GM12878 (cell line): ENCODE results near the gene CD63. TPM values are rescaled to one million over a fixed set of nuclear protein-coding genes. Genes with fewer than 3 reads are reported as not detected.

ENCODE experiments used
- ATAC-seq: fragments of 200-7000 bp; cut with Tn5 transposase; 3 replicates; pipeline ENCODE4 v1.9.1; 2020; ENCODE audit warnings: mild to moderate bottlenecking, moderate library complexity
- BruUV-seq: library from RNA; stranded (reverse); fragments of 400-500 nt; replicated peaks from 2 replicates; lab custom pipeline; 2021; lab: Mats Ljungman, UMichigan
- CTCF ChIA-PET: fragments of 300-600 bp; sonication (Branson Sonifier 250); formaldehyde crosslinking; extraction: SDS; loops from one replicate; lab custom pipeline; 2021; ENCODE audit warnings: inconsistent platforms; lab: Yijun Ruan, JAX
- POLR2A ChIA-PET: fragments of 350-600 bp; formaldehyde crosslinking; extraction: SDS; loops from one replicate; lab custom pipeline; 2021; ENCODE audit warnings: inconsistent platforms; lab: Charles Lee
- RAD21 ChIA-PET: fragments of 300-600 bp; sonication (Branson Sonifier 250); formaldehyde crosslinking; loops from one replicate; lab custom pipeline; 2023; ENCODE audit warnings: antibody characterized with exemption; ENCODE audit not compliant: unreplicated experiment; lab: Charles Lee
- SMC1A ChIA-PET: fragments of 300-600 bp; sonication (Branson Sonifier 250); formaldehyde crosslinking; loops from one replicate; lab custom pipeline; 2023; ENCODE audit not compliant: unreplicated experiment, uncharacterized antibody; lab: Charles Lee
- DNase-seq: peaks from one replicate; pipeline ENCODE4 v3.0.0-alpha.2; 2011; ENCODE audit warnings: low read depth, low spot score
- FAIRE-seq: peaks from 3 replicates; lab custom pipeline; 2011; peaks lifted over from hg19 to GRCh38; lab: Jason Lieb, UNC
- H2AFZ ChIP-seq: 2 replicates; pipeline ENCODE4 v1.6.0; 2011; ENCODE audit warnings: low read depth, low read length, control low read depth; ENCODE audit not compliant: control insufficient read depth
- H3K27ac ChIP-seq: 2 replicates; pipeline ENCODE4 v1.5.1; 2011; ENCODE audit warnings: control low read depth; ENCODE audit not compliant: control insufficient read depth, insufficient read depth
- H3K27me3 ChIP-seq, 2 experiments: replicated peaks in 1 of 2; 2 replicates each; pipeline versions ENCODE4 v1.6.0 to v1.6.1; 2011; ENCODE audit warnings: low read length in 1 of 2; ENCODE audit not compliant: control insufficient read depth in 2 of 2, insufficient read depth in 2 of 2
- H3K36me3 ChIP-seq, 2 experiments: 2 replicates each; pipeline ENCODE4 v1.5.1; 2011; ENCODE audit warnings: low read length in 1 of 2; ENCODE audit not compliant: control insufficient read depth in 2 of 2, insufficient read depth in 2 of 2
- H3K4me1 ChIP-seq: 2 replicates; pipeline ENCODE4 v1.6.1; 2011; ENCODE audit warnings: mild to moderate bottlenecking, low read length, moderate library complexity, mixed read lengths; ENCODE audit not compliant: control insufficient read depth, insufficient read depth
- H3K4me2 ChIP-seq: 2 replicates; pipeline ENCODE4 v1.6.0; 2011; ENCODE audit warnings: control low read depth; ENCODE audit not compliant: control insufficient read depth, insufficient read depth
- H3K4me3 ChIP-seq: fragments of 200-600 bp; sonication (generic); 2 replicates; pipeline ENCODE4 v1.5.1; 2016
- H3K79me2 ChIP-seq: 2 replicates; pipeline ENCODE4 v1.6.0; 2011; ENCODE audit warnings: low read length; ENCODE audit not compliant: control insufficient read depth, insufficient read depth
- H3K9ac ChIP-seq: 2 replicates; pipeline ENCODE4 v1.8.0; 2011; ENCODE audit warnings: low read length, control low read depth, mixed read lengths; ENCODE audit not compliant: control insufficient read depth, insufficient read depth
- H3K9me3 ChIP-seq: replicated peaks from 3 replicates; pipeline ENCODE4 v1.5.1; 2011; ENCODE audit warnings: mild to moderate bottlenecking, low read length; ENCODE audit not compliant: control insufficient read depth, insufficient read depth
- H4K20me1 ChIP-seq: 2 replicates; pipeline ENCODE4 v1.6.0; 2011; ENCODE audit not compliant: control insufficient read depth, insufficient read depth
- GABPA ChIP-seq: IDR thresholded peaks from 2 replicates; pipeline ENCODE4 v1.6.1; 2014; ENCODE audit warnings: antibody characterized with exemption, low read depth, mild to moderate bottlenecking, inconsistent platforms
- NR2C1 ChIP-seq: fragments of 450-650 bp; IDR thresholded peaks from 2 replicates; pipeline ENCODE4 v1.6.1; 2017; ENCODE audit warnings: antibody characterized with exemption, mild to moderate bottlenecking, moderate library complexity
- RUNX3 ChIP-seq: IDR thresholded peaks from 2 replicates; pipeline ENCODE4 v1.6.1; 2012; ENCODE audit warnings: low read length, inconsistent platforms
- SIX5 ChIP-seq: IDR thresholded peaks from 2 replicates; pipeline ENCODE4 v1.6.1; 2011; ENCODE audit warnings: mild to moderate bottlenecking, low read depth, low read length, moderate library complexity; ENCODE audit not compliant: severe bottlenecking
- SMAD1 ChIP-seq: fragments of 450-650 bp; IDR thresholded peaks from 2 replicates; pipeline ENCODE4 v1.6.1; 2018; ENCODE audit warnings: mild to moderate bottlenecking, low read depth; ENCODE audit not compliant: partially characterized antibody
- SMARCA5 ChIP-seq: fragments of 450-650 bp; IDR thresholded peaks from 2 replicates; pipeline ENCODE4 v1.6.1; 2017; ENCODE audit warnings: mild to moderate bottlenecking
- WGBS: methylation state at CpG from one replicate; pipeline ENCODE4 v1.1.6; 2016; ENCODE audit warnings: low lambda C conversion rate; ENCODE audit not compliant: insufficient replicate concordance, insufficient coverage; ENCODE audit errors: missing lambda C conversion rate; 5-methylcytosine and 5-hydroxymethylcytosine counted together
- in situ Hi-C: fragments of 300-500 bp; cut with MboI; formaldehyde crosslinking; loops from 9 replicates; pipeline ENCODE4 v1.14.3; 2018; ENCODE audit warnings: mixed read lengths
- intact Hi-C: fragments of 100-400 bp; cut with micrococcal nuclease; formaldehyde crosslinking; loops from one replicate; pipeline ENCODE4 v1.14.2; 2022; ENCODE audit not compliant: unreplicated experiment
- polyA plus RNA-seq, 11 experiments: library from polyadenylated mRNA; depleted of rRNA in 4 of 11; unstranded in 6 of 11; stranded (reverse) in 5 of 11; fragments of >200 nt; fragmentation: Nextera tagmentation in 4 of 11; fragmentation: Illumina TruSeq in 1 of 11; extraction: Ambion mirVana in 4 of 11; extraction: Trizol in 1 of 11; gene quantifications; 1 replicate in 1 of 11; 2 replicates in 10 of 11; pipeline versions ENCODE4 v1.2.1 to v1.2.3, GENCODE V29; 2011 to 2016; ENCODE audit warnings: inconsistent platforms in 2 of 11, missing spikeins in 2 of 11, low read depth in 1 of 11
- total RNA-seq, 4 experiments: library from RNA; depleted of rRNA in 3 of 4; stranded (reverse); fragments of >200 nt in 3 of 4; fragmentation: Illumina TruSeq in 1 of 4; extraction: Trizol in 1 of 4; gene quantifications; 2 replicates each; pipeline versions ENCODE4 v1.2.1 to v1.2.3, GENCODE V29; 2013 to 2021
- TF ChIP-seq, protein P1 (sequence below): fragments of 150-350 bp; IDR thresholded peaks from 2 replicates; pipeline ENCODE4 v1.6.1; 2016; ENCODE audit warnings: low read depth, low read length

Gene CD63
- total and polyA plus RNA-seq, 10 of the 15 experiments (the other 5 are each of a cell fraction or from before 2014, with no cell fraction given) = 147 to 220 (median 183) TPM

DNA sequence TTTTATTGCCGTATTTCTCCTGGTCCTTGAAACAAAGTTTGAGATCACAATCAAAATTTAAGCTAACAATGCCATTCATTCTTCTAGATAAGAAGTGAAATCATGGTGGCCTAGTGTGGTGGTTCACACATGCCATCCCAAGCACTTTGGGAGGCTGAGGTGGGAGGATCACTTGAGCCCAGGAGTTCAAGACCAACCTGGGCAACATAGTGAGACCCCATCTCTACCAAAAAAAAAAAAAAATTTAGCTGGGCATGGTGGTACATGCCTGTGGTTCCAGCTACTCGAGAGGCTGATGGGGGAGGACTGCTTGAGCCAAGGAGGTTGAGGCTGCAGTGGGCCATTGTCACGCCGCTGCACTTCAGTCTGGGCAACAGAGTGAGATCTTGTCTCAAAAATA lies 38.3 kb upstream of the CD63 start:
- CTCF ChIA-PET = interaction anchor here (1.0 to 1.3 kb wide), 2 partner anchors 29 to 31 kb away, joined by 3 to 4 read pairs; no protein-coding TSS in a partner anchor

More for the DNA sequence above, 38.3 kb upstream of the CD63 start:
- Histone ChIP-seq H4K20me1 (no peaks in the 10 kb centered on the region), H3K27ac (no peak overlapping the region), H3K36me3 (peaks cover 0 to 7% of the 10 kb centered on the region in 2 experiments; a peak in 3 of 4 replicates), H3K9ac (no peak overlapping the region), H2AFZ (no peak overlapping the region), H3K4me1 (no peaks in the 10 kb centered on the region), H3K4me2 (no peak overlapping the region), H3K79me2 (no peaks in the 10 kb centered on the region; the same call in 1 of the 2 replicates), H3K27me3 (no peaks in the 10 kb centered on the region), H3K4me3 (no peak overlapping the region), H3K9me3 (no peaks in the 10 kb centered on the region)
- no TSS peak for BruUV-seq
- POLR2A ChIA-PET = interaction anchor here (0.7 kb wide), 1 partner anchor 47 kb away, joined by 3 read pairs; the partner anchor contains the start of gene RDH5
- FAIRE-seq (no peak), ATAC-seq (no peak), DNase-seq (no peak)
- intact Hi-C loops = no loop called here
- RAD21 ChIA-PET = interaction anchor here (0.7 kb wide), 1 partner anchor 215 kb away, joined by 4 read pairs; no protein-coding TSS in a partner anchor
- TF ChIP-seq NR2C1 (no peak), GABPA (no peak), SMARCA5 (no peak), RUNX3 (no peak), SMAD1 (no peak), SIX5 (no peak)
- TF ChIP-seq, protein P1, sequence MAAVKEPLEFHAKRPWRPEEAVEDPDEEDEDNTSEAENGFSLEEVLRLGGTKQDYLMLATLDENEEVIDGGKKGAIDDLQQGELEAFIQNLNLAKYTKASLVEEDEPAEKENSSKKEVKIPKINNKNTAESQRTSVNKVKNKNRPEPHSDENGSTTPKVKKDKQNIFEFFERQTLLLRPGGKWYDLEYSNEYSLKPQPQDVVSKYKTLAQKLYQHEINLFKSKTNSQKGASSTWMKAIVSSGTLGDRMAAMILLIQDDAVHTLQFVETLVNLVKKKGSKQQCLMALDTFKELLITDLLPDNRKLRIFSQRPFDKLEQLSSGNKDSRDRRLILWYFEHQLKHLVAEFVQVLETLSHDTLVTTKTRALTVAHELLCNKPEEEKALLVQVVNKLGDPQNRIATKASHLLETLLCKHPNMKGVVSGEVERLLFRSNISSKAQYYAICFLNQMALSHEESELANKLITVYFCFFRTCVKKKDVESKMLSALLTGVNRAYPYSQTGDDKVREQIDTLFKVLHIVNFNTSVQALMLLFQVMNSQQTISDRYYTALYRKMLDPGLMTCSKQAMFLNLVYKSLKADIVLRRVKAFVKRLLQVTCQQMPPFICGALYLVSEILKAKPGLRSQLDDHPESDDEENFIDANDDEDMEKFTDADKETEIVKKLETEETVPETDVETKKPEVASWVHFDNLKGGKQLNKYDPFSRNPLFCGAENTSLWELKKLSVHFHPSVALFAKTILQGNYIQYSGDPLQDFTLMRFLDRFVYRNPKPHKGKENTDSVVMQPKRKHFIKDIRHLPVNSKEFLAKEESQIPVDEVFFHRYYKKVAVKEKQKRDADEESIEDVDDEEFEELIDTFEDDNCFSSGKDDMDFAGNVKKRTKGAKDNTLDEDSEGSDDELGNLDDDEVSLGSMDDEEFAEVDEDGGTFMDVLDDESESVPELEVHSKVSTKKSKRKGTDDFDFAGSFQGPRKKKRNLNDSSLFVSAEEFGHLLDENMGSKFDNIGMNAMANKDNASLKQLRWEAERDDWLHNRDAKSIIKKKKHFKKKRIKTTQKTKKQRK = no peak
- in situ Hi-C loops = no loop called here
- SMC1A ChIA-PET = interaction anchor here (0.7 to 2.2 kb wide), 3 partner anchors 13 to 49 kb away, joined by 3 to 6 read pairs (median 4); no protein-coding TSS in a partner anchor
- 97% methylated on average over 4 of the region's 4 CpGs for WGBS
